HCT116 (cell line): ENCODE measurements around the gene TGM4. TPM values are rescaled to one million over a fixed set of nuclear protein-coding genes. Genes with fewer than 3 reads are reported as not detected.

ENCODE experiments used
- ATAC-seq: fragments of 200-7000 bp; cut with Tn5 transposase; 2 replicates; pipeline ENCODE4 v1.9.1; 2020; ENCODE audit warnings: mild to moderate bottlenecking, moderate library complexity
- BruUV-seq: library from RNA; stranded (reverse); fragments of 400-500 nt; replicated peaks from 2 replicates; lab custom pipeline; 2021; lab: Mats Ljungman, UMichigan
- CTCF ChIA-PET: fragments of 300-600 bp; sonication (Branson Sonifier 250); formaldehyde crosslinking; loops from one replicate; lab custom pipeline; 2021; ENCODE audit warnings: antibody characterized with exemption; lab: Charles Lee
- POLR2A ChIA-PET: fragments of 300-600, 350-600 bp; sonication (Branson Sonifier 250); formaldehyde crosslinking; loops from one replicate; lab custom pipeline; 2021; ENCODE audit warnings: antibody characterized with exemption; lab: Charles Lee
- RAD21 ChIA-PET, 2 experiments: fragments of 300-600 bp; sonication (Branson Sonifier 250); formaldehyde crosslinking; loops; one replicate each; lab custom pipeline; 2023; ENCODE audit warnings: low total read pairs in 2 of 2; ENCODE audit not compliant: uncharacterized antibody in 2 of 2, unreplicated experiment in 2 of 2, low non-redundant PET in 1 of 2; lab: Charles Lee
- DNase-seq: peaks from one replicate; pipeline ENCODE4 v3.0.0-alpha.2; 2010; ENCODE audit warnings: low read depth, low spot score
- H2AFZ ChIP-seq: fragments of 200-600 bp; shearing (Covaris generic), sonication (generic); 2 replicates; pipeline ENCODE4 v1.6.1; 2017; ENCODE audit warnings: low read depth, mixed run types, mixed read lengths, antibody characterized with exemption, low read length; ENCODE audit not compliant: poor library complexity, severe bottlenecking
- H3K27ac ChIP-seq: 2 replicates; pipeline ENCODE4 v1.5.1; 2012; ENCODE audit warnings: low read depth, low read length
- H3K27me3 ChIP-seq: fragments of 200-600 bp; sonication (generic); 2 replicates; pipeline ENCODE4 v1.6.1; 2016; ENCODE audit warnings: mixed run types, low read length, mixed read lengths; ENCODE audit not compliant: insufficient read depth
- H3K36me3 ChIP-seq, 2 experiments: fragments of 200-500 bp in 1 of 2; fragments of 200-600 bp in 1 of 2; sonication (Bioruptor generic) in 1 of 2; sonication (generic) in 1 of 2; 2 replicates each; pipeline versions ENCODE4 v1.5.1 to v1.6.1; 2014 to 2016; ENCODE audit warnings: low read length in 2 of 2, inconsistent platforms in 1 of 2, mixed read lengths in 1 of 2, mixed run types in 1 of 2; ENCODE audit not compliant: insufficient read depth in 2 of 2, control insufficient read depth in 1 of 2
- H3K4me1 ChIP-seq, 2 experiments: fragments of 200-600 bp in 1 of 2; sonication (generic) in 1 of 2; 2 replicates each; pipeline versions ENCODE4 v1.5.1 to v1.6.1; 2012 to 2017; ENCODE audit warnings: low read length in 2 of 2, inconsistent platforms in 1 of 2, mild to moderate bottlenecking in 1 of 2, mixed read lengths in 1 of 2, mixed run types in 1 of 2, moderate library complexity in 1 of 2; ENCODE audit not compliant: insufficient read depth in 2 of 2, control insufficient read depth in 1 of 2
- H3K4me2 ChIP-seq: fragments of 200-600 bp; sonication (generic); 2 replicates; pipeline ENCODE4 v1.6.1; 2017; ENCODE audit warnings: mixed run types, low read length, mixed read lengths
- H3K4me3 ChIP-seq, 2 experiments: fragments of 200-600 bp in 1 of 2; sonication (generic) in 1 of 2; replicated peaks in 1 of 2; 2 replicates each; pipeline ENCODE4 v1.5.1; 2011 to 2016; ENCODE audit warnings: low read length in 2 of 2, control low read depth in 1 of 2, low read depth in 1 of 2, mild to moderate bottlenecking in 1 of 2, mixed read lengths in 1 of 2, mixed run types in 1 of 2
- H3K79me2 ChIP-seq: fragments of 200-600 bp; sonication (generic); 2 replicates; pipeline ENCODE4 v1.6.1; 2017; ENCODE audit warnings: mild to moderate bottlenecking, mixed run types, low read length, moderate library complexity, mixed read lengths; ENCODE audit not compliant: insufficient read depth
- H3K9ac ChIP-seq: fragments of 200-600 bp; sonication (generic); 2 replicates; pipeline ENCODE4 v1.6.1; 2016; ENCODE audit warnings: low read length, mixed read lengths
- H3K9me2 ChIP-seq: fragments of 200-600 bp; sonication (generic), shearing (Covaris generic); 2 replicates; pipeline ENCODE4 v1.6.1; 2017; ENCODE audit warnings: mixed run types, mild to moderate bottlenecking, moderate library complexity; ENCODE audit not compliant: insufficient read depth
- H3K9me3 ChIP-seq, 2 experiments: fragments of 200-500 bp in 1 of 2; fragments of 200-600 bp in 1 of 2; sonication (Bioruptor generic) in 1 of 2; sonication (generic) in 1 of 2; 2 replicates each; pipeline ENCODE4 v1.6.1; 2014 to 2017; ENCODE audit warnings: low read length in 2 of 2, mixed read lengths in 2 of 2, inconsistent platforms in 1 of 2, low read depth in 1 of 2, mild to moderate bottlenecking in 1 of 2, mixed run types in 1 of 2, moderate library complexity in 1 of 2; ENCODE audit not compliant: control insufficient read depth in 1 of 2, insufficient read depth in 1 of 2
- H4K20me1 ChIP-seq: fragments of 200-600 bp; sonication (generic), shearing (Covaris generic); 2 replicates; pipeline ENCODE4 v1.6.1; 2017; ENCODE audit warnings: mixed run types, mild to moderate bottlenecking, moderate library complexity; ENCODE audit not compliant: insufficient read depth
- CTCF ChIP-seq, 3 experiments: fragments of 200-600 bp in 1 of 3; sonication (generic) in 1 of 3; IDR thresholded peaks in 2 of 3; conservative IDR thresholded peaks in 1 of 3; 2 replicates each; pipeline ENCODE4 v1.5.1; 2012 to 2017; ENCODE audit warnings: low read depth in 2 of 3, low read length in 2 of 3, antibody characterized with exemption in 1 of 3, borderline replicate concordance in 1 of 3, control low read depth in 1 of 3, mild to moderate bottlenecking in 1 of 3, mixed read lengths in 1 of 3, mixed run types in 1 of 3, moderate library complexity in 1 of 3; ENCODE audit not compliant: insufficient read depth in 1 of 3
- FOSL1 ChIP-seq: IDR thresholded peaks from 2 replicates; pipeline ENCODE4 v1.6.1; 2012; ENCODE audit warnings: low read depth
- RAD21 ChIP-seq: IDR thresholded peaks from 2 replicates; pipeline ENCODE4 v1.6.1; 2012; ENCODE audit warnings: low read depth, mild to moderate bottlenecking
- REST ChIP-seq: IDR thresholded peaks from 2 replicates; pipeline ENCODE4 v1.6.1; 2012; ENCODE audit warnings: low read depth
- ZNF274 ChIP-seq: fragments of 200-500 bp; sonication (Bioruptor generic); IDR thresholded peaks from 2 replicates; pipeline ENCODE4 v1.6.1; 2014; ENCODE audit warnings: mild to moderate bottlenecking, low read depth, low read length, inconsistent platforms
- intact Hi-C: fragments of 100-400 bp; cut with micrococcal nuclease; formaldehyde crosslinking; loops from 2 replicates; pipeline ENCODE4 v1.10.0; 2022
- total RNA-seq: library from RNA; stranded (reverse); gene quantifications from one replicate; pipeline ENCODE4 v1.2.1, GENCODE V29; 2021; ENCODE audit not compliant: unreplicated experiment

The TGM4 gene
- total RNA-seq, 1 experiment from 2014 or later, result not detected

GRCh38 chr3:44913868-44914468 lies 39.6 kb downstream of the TGM4 start (continued):
- TF ChIP-seq REST, result peak; percentile 19; the same call in 1 of the 2 replicates

- intact Hi-C loops, result loop anchor here (1.0 to 10.0 kb wide), 3 partner anchors 270 to 592 kb away; partner anchors contain the start of gene ZNF35
- ATAC-seq (peak; percentile 87), DNase-seq (no peak)
- no TSS peak for BruUV-seq
- no peaks in the 10 kb centered on the region for H4K20me1 ChIP-seq
- no peaks in the 10 kb centered on the region for H3K4me1 ChIP-seq
- H3K27ac ChIP-seq, result no peak overlapping the region
- no peak overlapping the region for H2AFZ ChIP-seq
- no peaks in the 10 kb centered on the region for H3K27me3 ChIP-seq
- H3K9me3 ChIP-seq, result no peaks in the 10 kb centered on the region
- POLR2A ChIA-PET, result no interaction called here
- H3K79me2 ChIP-seq, result no peaks in the 10 kb centered on the region
- TF ChIP-seq FOSL1 (no peak), ZNF274 (no peak), CTCF (IDR thresholded peaks at IDR 0.05 in 2 of 3, conservative IDR thresholded peaks at IDR 0.05 in 1 of 3; ENCODE audit: borderline replicate concordance in 1 of 3, insufficient read depth in 1 of 3, low read depth in 2 of 3, low read length in 2 of 3) (peak; percentile 55 to 60 (median 58); a peak in 5 of 6 replicates), RAD21 (peak; percentile 75)
- TF ChIP-seq, all 23 proteins: peak for 2
- Histone ChIP-seq H3K9ac (no peak overlapping the region), H3K4me3 (no peak overlapping the region), H3K36me3 (no peaks in the 10 kb centered on the region), H3K4me2 (no peak overlapping the region), H3K9me2 (no peaks in the 10 kb centered on the region)
- ChIA-PET RAD21 (no interaction called here), CTCF (interaction anchor here (0.6 to 2.2 kb wide), 11 partner anchors 9 to 1953 kb away, joined by 3 to 11 read pairs (median 3); partner anchors contain the start of genes KIAA1143, KIF15 and TCAIM)
Observed at GRCh38 chr3:44914936-44915335, 40.5 kb downstream of the TGM4 start.
